Osteoblast (primary cell): ENCODE data around the gene ERBB3. TPM values are rescaled to one million over a fixed set of nuclear protein-coding genes. Genes with fewer than 3 reads are reported as not detected.
A peak's percentile ranks its signal among the peaks of the same experiment; 100 is the strongest.

ENCODE experiments used
- DNase-seq: peaks from one replicate; pipeline ENCODE4 v3.0.0; 2011; ENCODE audit warnings: low spot score, mixed read lengths; ENCODE audit not compliant: insufficient read length; ENCODE audit errors: missing footprints
- H2AFZ ChIP-seq: 2 replicates; pipeline ENCODE4 v1.6.0; 2011; ENCODE audit warnings: mild to moderate bottlenecking, low read length
- H3K27ac ChIP-seq: 2 replicates; pipeline ENCODE4 v1.5.1; 2011; ENCODE audit warnings: mild to moderate bottlenecking, low read depth, low read length, moderate library complexity
- H3K27me3 ChIP-seq: 2 replicates; pipeline ENCODE4 v1.6.0; 2012; ENCODE audit warnings: mild to moderate bottlenecking, control low read depth, inconsistent platforms, low read length, moderate library complexity; ENCODE audit not compliant: insufficient read depth
- H3K36me3 ChIP-seq: 2 replicates; pipeline ENCODE4 v1.5.1; 2011; ENCODE audit warnings: mild to moderate bottlenecking, low read length, control low read depth, moderate library complexity; ENCODE audit not compliant: insufficient read depth
- H3K4me1 ChIP-seq: 2 replicates; pipeline ENCODE4 v1.5.1; 2011; ENCODE audit warnings: mild to moderate bottlenecking, low read length, control low read depth, moderate library complexity; ENCODE audit not compliant: insufficient read depth
- H3K4me2 ChIP-seq: 2 replicates; pipeline ENCODE4 v1.6.0; 2011; ENCODE audit warnings: mild to moderate bottlenecking, low read length; ENCODE audit not compliant: insufficient read depth
- H3K4me3 ChIP-seq: fragments of 200-600 bp; sonication (generic); 3 replicates; pipeline ENCODE4 v1.5.1; 2012; ENCODE audit warnings: mild to moderate bottlenecking, low read length, inconsistent platforms; ENCODE audit not compliant: insufficient read depth
- H3K79me2 ChIP-seq: 2 replicates; pipeline ENCODE4 v1.6.0; 2012; ENCODE audit warnings: mild to moderate bottlenecking, low read length, control low read depth, inconsistent platforms; ENCODE audit not compliant: insufficient read depth
- H3K9me3 ChIP-seq: 2 replicates; pipeline ENCODE4 v1.5.1; 2011; ENCODE audit warnings: low read depth, low read length, control low read depth
- H4K20me1 ChIP-seq: 2 replicates; pipeline ENCODE4 v1.6.0; 2012; ENCODE audit warnings: mild to moderate bottlenecking, low read length, control low read depth; ENCODE audit not compliant: insufficient read depth
- total RNA-seq: library from RNA; depleted of rRNA; stranded (reverse); fragments of >200 nt; gene quantifications from 2 replicates; pipeline ENCODE4 v1.2.3, GENCODE V29; 2012
- TF ChIP-seq, protein P1 (sequence below): IDR thresholded peaks from 2 replicates; pipeline ENCODE4 v1.5.1; 2011; ENCODE audit warnings: mild to moderate bottlenecking, low read depth, low read length, moderate library complexity; ENCODE audit errors: extremely low read depth

Gene ERBB3
- 1.1 and 2.4 TPM in 2 replicates for total RNA-seq

DNA sequence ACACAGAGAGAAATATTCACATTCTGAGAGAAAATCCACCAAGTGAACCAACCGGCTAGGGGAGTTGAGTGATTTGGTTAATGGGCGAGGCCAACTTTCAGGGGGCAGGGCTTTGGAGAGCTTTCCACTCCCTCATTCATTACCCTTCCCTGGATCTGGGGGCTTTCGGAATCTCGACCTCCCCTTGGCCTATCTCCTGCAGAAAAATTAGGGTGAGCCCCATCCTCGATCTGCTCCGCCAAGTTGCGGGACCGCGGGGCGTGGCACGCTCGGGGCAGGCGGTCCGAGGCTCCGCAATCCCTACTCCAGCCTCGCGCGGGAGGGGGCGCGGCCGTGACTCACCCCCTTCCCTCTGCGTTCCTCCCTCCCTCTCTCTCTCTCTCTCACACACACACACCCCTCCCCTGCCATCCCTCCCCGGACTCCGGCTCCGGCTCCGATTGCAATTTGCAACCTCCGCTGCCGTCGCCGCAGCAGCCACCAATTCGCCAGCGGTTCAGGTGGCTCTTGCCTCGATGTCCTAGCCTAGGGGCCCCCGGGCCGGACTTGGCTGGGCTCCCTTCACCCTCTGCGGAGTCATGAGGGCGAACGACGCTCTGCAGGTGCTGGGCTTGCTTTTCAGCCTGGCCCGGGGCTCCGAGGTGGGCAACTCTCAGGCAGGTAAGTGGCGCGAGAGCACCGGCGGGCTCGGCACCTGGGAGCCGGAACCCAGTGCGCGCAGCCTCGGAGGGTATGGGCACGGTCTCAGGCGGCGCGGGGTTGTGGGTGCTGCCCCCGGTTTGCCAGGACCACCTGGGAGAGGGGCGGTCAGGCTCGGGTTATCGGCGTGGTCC, at the start of gene ERBB3:
Gene ERBB3 (plus strand): TSS at position 443 of the 833 bp plus-strand sequence. CDS start 136 bp downstream, at position 579.
- peak within 1 kb of the TSS; percentile 79 for H3K4me3 ChIP-seq
- peaks cover 25% of the 10 kb centered on the region for H3K27me3 ChIP-seq
- peaks cover 9% of the 10 kb centered on the region for H3K4me1 ChIP-seq
- peak; percentile 99 for DNase-seq
- TF ChIP-seq, protein P1, sequence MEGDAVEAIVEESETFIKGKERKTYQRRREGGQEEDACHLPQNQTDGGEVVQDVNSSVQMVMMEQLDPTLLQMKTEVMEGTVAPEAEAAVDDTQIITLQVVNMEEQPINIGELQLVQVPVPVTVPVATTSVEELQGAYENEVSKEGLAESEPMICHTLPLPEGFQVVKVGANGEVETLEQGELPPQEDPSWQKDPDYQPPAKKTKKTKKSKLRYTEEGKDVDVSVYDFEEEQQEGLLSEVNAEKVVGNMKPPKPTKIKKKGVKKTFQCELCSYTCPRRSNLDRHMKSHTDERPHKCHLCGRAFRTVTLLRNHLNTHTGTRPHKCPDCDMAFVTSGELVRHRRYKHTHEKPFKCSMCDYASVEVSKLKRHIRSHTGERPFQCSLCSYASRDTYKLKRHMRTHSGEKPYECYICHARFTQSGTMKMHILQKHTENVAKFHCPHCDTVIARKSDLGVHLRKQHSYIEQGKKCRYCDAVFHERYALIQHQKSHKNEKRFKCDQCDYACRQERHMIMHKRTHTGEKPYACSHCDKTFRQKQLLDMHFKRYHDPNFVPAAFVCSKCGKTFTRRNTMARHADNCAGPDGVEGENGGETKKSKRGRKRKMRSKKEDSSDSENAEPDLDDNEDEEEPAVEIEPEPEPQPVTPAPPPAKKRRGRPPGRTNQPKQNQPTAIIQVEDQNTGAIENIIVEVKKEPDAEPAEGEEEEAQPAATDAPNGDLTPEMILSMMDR = no peak
- no peaks in the 10 kb centered on the region for H3K36me3 ChIP-seq
- H4K20me1 ChIP-seq = no peaks in the 10 kb centered on the region
- H3K27ac ChIP-seq = peak within 1 kb of the TSS; percentile 48
- H2AFZ ChIP-seq = peak within 1 kb of the TSS; percentile 96
- H3K4me2 ChIP-seq = peak within 1 kb of the TSS; percentile 97
- H3K79me2 ChIP-seq = no peaks in the 10 kb centered on the region
- H3K9me3 ChIP-seq = no peaks in the 10 kb centered on the region

DNA sequence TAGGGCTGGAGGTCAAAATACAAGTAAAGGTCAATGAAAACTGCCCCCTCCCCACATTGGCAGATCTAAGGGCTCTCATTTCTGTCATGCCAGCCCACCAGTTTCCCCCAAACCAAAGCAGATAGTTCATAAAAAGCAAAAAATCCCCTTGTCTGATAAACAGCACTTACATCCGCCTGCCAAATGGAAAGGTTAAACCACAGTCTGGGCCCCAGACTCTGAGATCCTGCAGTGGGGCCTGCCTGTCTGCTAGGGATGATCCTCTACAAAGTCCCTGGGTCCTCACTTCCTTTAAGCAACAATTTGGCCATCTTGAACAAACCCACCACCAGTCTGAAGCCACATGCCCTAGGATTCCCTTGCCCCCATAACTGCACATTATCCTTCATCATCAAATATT, 48.0 kb upstream of the ERBB3 start:
- Histone ChIP-seq H3K4me2 (no peak overlapping the region), H3K27ac (no peak overlapping the region), H3K27me3 (no peaks in the 10 kb centered on the region), H3K4me1 (peaks cover 13% of the 10 kb centered on the region), H3K9me3 (no peaks in the 10 kb centered on the region), H2AFZ (no peak overlapping the region), H3K36me3 (peaks cover 18% of the 10 kb centered on the region), H3K4me3 (no peak overlapping the region), H4K20me1 (no peaks in the 10 kb centered on the region), H3K79me2 (no peaks in the 10 kb centered on the region)
- TF ChIP-seq, protein P1 = no peak
- no peak for DNase-seq

DNA sequence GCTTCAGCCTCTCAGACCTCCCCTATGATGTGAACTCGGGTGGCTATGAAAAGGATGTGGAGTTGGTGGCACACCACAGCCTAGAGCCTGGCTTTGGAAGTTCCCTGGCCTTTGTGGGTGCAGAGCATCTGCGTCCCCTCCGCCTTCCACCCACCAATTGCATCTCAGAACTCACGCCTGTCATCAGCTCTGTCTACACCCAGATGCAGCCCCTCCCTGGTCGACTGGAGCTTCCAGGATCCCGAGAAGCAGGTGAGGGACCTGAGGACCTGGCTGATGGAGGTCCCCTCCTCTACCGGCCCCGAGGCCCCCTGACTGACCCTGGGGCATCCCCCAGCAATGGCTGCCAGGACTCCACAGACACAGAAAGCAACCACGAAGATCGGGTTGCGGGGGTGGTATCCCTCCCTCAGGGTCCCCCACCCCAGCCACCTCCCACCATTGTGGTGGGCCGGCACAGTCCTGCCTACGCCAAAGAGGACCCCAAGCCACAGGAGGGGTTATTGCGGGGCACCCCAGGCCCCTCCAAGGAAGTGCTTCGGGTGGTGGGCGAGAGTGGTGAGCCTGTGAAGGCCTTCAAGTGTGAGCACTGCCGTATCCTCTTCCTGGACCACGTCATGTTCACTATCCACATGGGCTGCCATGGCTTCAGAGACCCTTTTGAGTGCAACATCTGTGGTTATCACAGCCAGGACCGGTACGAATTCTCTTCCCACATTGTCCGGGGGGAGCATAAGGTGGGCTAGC, 45.2 kb upstream of the ERBB3 start:
- no peaks in the 10 kb centered on the region for H3K4me1 ChIP-seq
- no peak overlapping the region for H3K4me3 ChIP-seq
- H3K27me3 ChIP-seq = no peaks in the 10 kb centered on the region
- H3K9me3 ChIP-seq = no peaks in the 10 kb centered on the region
- DNase-seq = no peak
- no peaks in the 10 kb centered on the region for H3K79me2 ChIP-seq
- TF ChIP-seq, protein P1 = no peak
- H3K4me2 ChIP-seq = no peak overlapping the region
- no peak overlapping the region for H3K27ac ChIP-seq
- no peak overlapping the region for H2AFZ ChIP-seq
- no peaks in the 10 kb centered on the region for H4K20me1 ChIP-seq
- peaks cover 12% of the 10 kb centered on the region for H3K36me3 ChIP-seq

DNA sequence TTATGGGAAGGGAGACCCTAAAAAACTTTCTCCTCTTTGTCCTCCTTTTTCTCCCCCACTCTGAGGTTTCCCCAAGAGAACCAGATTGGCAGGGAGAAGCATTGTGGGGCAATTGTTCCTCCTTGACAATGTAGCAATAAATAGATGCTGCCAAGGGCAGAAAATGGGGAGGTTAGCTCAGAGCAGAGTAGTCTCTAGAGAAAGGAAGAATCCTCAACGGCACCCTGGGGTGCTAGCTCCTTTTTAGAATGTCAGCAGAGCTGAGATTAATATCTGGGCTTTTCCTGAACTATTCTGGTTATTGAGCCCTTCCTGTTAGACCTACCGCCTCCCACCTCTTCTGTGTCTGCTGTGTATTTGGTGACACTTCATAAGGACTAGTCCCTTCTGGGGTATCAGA, 42.8 kb upstream of the ERBB3 start:
- peaks cover 4% of the 10 kb centered on the region for H3K4me1 ChIP-seq
- no peaks in the 10 kb centered on the region for H3K27me3 ChIP-seq
- peaks cover 3% of the 10 kb centered on the region for H3K79me2 ChIP-seq

More for the DNA sequence above, 42.8 kb upstream of the ERBB3 start:
- H4K20me1 ChIP-seq = peaks cover 2% of the 10 kb centered on the region
- no peak overlapping the region for H2AFZ ChIP-seq
- no peak overlapping the region for H3K4me3 ChIP-seq
- no peaks in the 10 kb centered on the region for H3K9me3 ChIP-seq
- TF ChIP-seq, protein P1 = no peak
- no peak overlapping the region for H3K27ac ChIP-seq
- peaks cover 12% of the 10 kb centered on the region for H3K36me3 ChIP-seq
- no peak for DNase-seq
- H3K4me2 ChIP-seq = no peak overlapping the region
